Mesenchymal stem cell (in vitro differentiated cells and primary cell): ENCODE measurements around the gene EGFL8.
"Not testable (repeated sequence)": the region's sequence is repeated elsewhere in the genome, so short reads cannot be mapped to it uniquely, and the experiment has no call there.

Experiments
- DNase-seq: peaks from one replicate; pipeline ENCODE4 v3.0.0-alpha.2; 2013
- H2AFZ ChIP-seq: one replicate; pipeline ENCODE4 v1.6.1; 2013; ENCODE audit warnings: low read depth, mild to moderate bottlenecking, control low read depth, inconsistent platforms, low read length, moderate library complexity
- H2AK5ac ChIP-seq: 2 replicates; pipeline ENCODE4 v1.6.1; 2013; ENCODE audit warnings: low read length, moderate library complexity, mild to moderate bottlenecking, inconsistent platforms; ENCODE audit not compliant: severe bottlenecking
- H2BK120ac ChIP-seq: one replicate; pipeline ENCODE4 v1.6.1; 2013; ENCODE audit warnings: low read depth, mild to moderate bottlenecking, inconsistent platforms, low read length, moderate library complexity
- H2BK12ac ChIP-seq, 2 experiments: one replicate each; pipeline ENCODE4 v1.6.1; 2013; ENCODE audit warnings: inconsistent platforms in 2 of 2, low read length in 2 of 2, mild to moderate bottlenecking in 2 of 2, moderate library complexity in 2 of 2, control low read depth in 1 of 2
- H2BK15ac ChIP-seq: one replicate; pipeline ENCODE4 v1.6.1; 2013; ENCODE audit warnings: mild to moderate bottlenecking, low read depth, inconsistent platforms; ENCODE audit not compliant: poor library complexity, severe bottlenecking
- H2BK5ac ChIP-seq: 2 replicates; pipeline ENCODE4 v1.6.1; 2013; ENCODE audit warnings: low read depth, mild to moderate bottlenecking, low read length, control low read depth, inconsistent platforms; ENCODE audit not compliant: poor library complexity, severe bottlenecking
- H3K14ac ChIP-seq, 2 experiments: one replicate each; pipeline ENCODE4 v1.6.1; 2013; ENCODE audit warnings: inconsistent platforms in 2 of 2, low read length in 2 of 2, control low read depth in 1 of 2, mild to moderate bottlenecking in 1 of 2, moderate library complexity in 1 of 2
- H3K18ac ChIP-seq, 2 experiments: one replicate each; pipeline ENCODE4 v1.6.1; 2013; ENCODE audit warnings: inconsistent platforms in 2 of 2, low read length in 2 of 2, control low read depth in 1 of 2, low read depth in 1 of 2, mild to moderate bottlenecking in 1 of 2
- H3K23ac ChIP-seq, 2 experiments: one replicate each; pipeline ENCODE4 v1.6.1; 2013; ENCODE audit warnings: inconsistent platforms in 2 of 2, low read length in 2 of 2, mild to moderate bottlenecking in 2 of 2, moderate library complexity in 2 of 2, control low read depth in 1 of 2
- H3K27ac ChIP-seq: 2 replicates; pipeline ENCODE4 v1.5.1; 2013; ENCODE audit warnings: mild to moderate bottlenecking, moderate library complexity, low read length, control low read depth, inconsistent platforms; ENCODE audit not compliant: poor library complexity, severe bottlenecking
- H3K27me3 ChIP-seq, 2 experiments: 2 replicates each; pipeline versions ENCODE4 v1.6.1 to v1.7.0; 2013; ENCODE audit warnings: low read length in 2 of 2, mild to moderate bottlenecking in 2 of 2, moderate library complexity in 2 of 2, control low read depth in 1 of 2, inconsistent platforms in 1 of 2; ENCODE audit not compliant: control insufficient read depth in 1 of 2, insufficient read depth in 1 of 2
- H3K36me3 ChIP-seq, 2 experiments: 2 replicates each; pipeline versions ENCODE4 v1.6.1 to v1.7.0; 2013; ENCODE audit warnings: low read length in 2 of 2, control low read depth in 1 of 2, inconsistent platforms in 1 of 2, low read depth in 1 of 2, mild to moderate bottlenecking in 1 of 2; ENCODE audit not compliant: insufficient read depth in 2 of 2, control insufficient read depth in 1 of 2
- H3K4ac ChIP-seq, 2 experiments: one replicate each; pipeline ENCODE4 v1.6.1; 2013; ENCODE audit warnings: inconsistent platforms in 2 of 2, low read length in 2 of 2, mild to moderate bottlenecking in 2 of 2, moderate library complexity in 2 of 2, control low read depth in 1 of 2, low read depth in 1 of 2
- H3K4me1 ChIP-seq: 2 replicates; pipeline ENCODE4 v1.6.1; 2013; ENCODE audit warnings: low read depth, low read length, control low read depth; ENCODE audit not compliant: control insufficient read depth, insufficient read depth
- H3K4me2 ChIP-seq: 2 replicates; pipeline ENCODE4 v1.6.1; 2013; ENCODE audit warnings: low read length, mild to moderate bottlenecking, inconsistent platforms; ENCODE audit not compliant: poor library complexity, severe bottlenecking
- H3K4me3 ChIP-seq, 2 experiments: 2 replicates each; pipeline versions ENCODE4 v1.5.1 to v1.7.0; 2013; ENCODE audit warnings: low read length in 2 of 2, mild to moderate bottlenecking in 2 of 2, control low read depth in 1 of 2, low read depth in 1 of 2; ENCODE audit not compliant: insufficient read depth in 1 of 2
- H3K79me1 ChIP-seq: replicated peaks from 2 replicates; pipeline ENCODE4 v1.6.1; 2013; ENCODE audit warnings: mild to moderate bottlenecking, control low read depth, low read length, inconsistent platforms; ENCODE audit not compliant: poor library complexity, severe bottlenecking
- H3K9ac ChIP-seq: 2 replicates; pipeline ENCODE4 v1.7.0; 2013; ENCODE audit warnings: mild to moderate bottlenecking, low read length, moderate library complexity
- H3K9me3 ChIP-seq: 2 replicates; pipeline ENCODE4 v1.7.0; 2013; ENCODE audit warnings: mild to moderate bottlenecking, low read length; ENCODE audit not compliant: control insufficient read depth
- H4K8ac ChIP-seq: one replicate; pipeline ENCODE4 v1.6.1; 2013; ENCODE audit warnings: inconsistent platforms, mild to moderate bottlenecking, low read length, moderate library complexity
- H4K91ac ChIP-seq: one replicate; pipeline ENCODE4 v1.6.1; 2013; ENCODE audit warnings: mild to moderate bottlenecking, low read length, inconsistent platforms
- WGBS: methylation state at CpG from one replicate; pipeline ENCODE4 v1.1.7; 2013; ENCODE audit warnings: mixed read lengths; 5-methylcytosine and 5-hydroxymethylcytosine counted together

EGFL8 gene

GRCh38 chr6:32192608-32193039 is 28.2 kb downstream of the EGFL8 start, which contains the start of gene GPSM3:
TSS of gene GPSM3 (minus strand) at chr6:32192643. CDS start at chr6:32192513, 130 bp downstream.
- Histone ChIP-seq H4K8ac (peak within 1 kb of the TSS; percentile 100), H3K9me3 (no peaks in the 10 kb centered on the region), H2BK12ac (peak within 1 kb of the TSS; percentile 97 to 98), H2AK5ac (peak within 1 kb of the TSS; percentile 92), H3K23ac (peak within 1 kb of the TSS in 1 of 2 experiments; percentile 9), H2BK5ac (no peak within 1 kb of the TSS), H2BK120ac (peak within 1 kb of the TSS; percentile 99), H3K27ac (no peak within 1 kb of the TSS), H3K36me3 (peaks cover 5 to 11% of the 10 kb centered on the region in 2 experiments), H3K4me3 (no peak within 1 kb of the TSS), H3K4me1 (peaks cover 42% of the 10 kb centered on the region), H3K27me3 (no peaks in the 10 kb centered on the region), H2BK15ac (peak within 1 kb of the TSS; percentile 88), H3K18ac (peak within 1 kb of the TSS; percentile 95 to 97), H3K4ac (peak within 1 kb of the TSS; percentile 90 to 98), H3K79me1 (peaks cover 13% of the 10 kb centered on the region), H4K91ac (peak within 1 kb of the TSS; percentile 98), H3K14ac (peak within 1 kb of the TSS in 1 of 2 experiments; percentile 86), H2AFZ (peak within 1 kb of the TSS; percentile 36), H3K4me2 (no peak within 1 kb of the TSS), H3K9ac (peak within 1 kb of the TSS; percentile 36)
- peak; percentile 41 for DNase-seq
- 72% methylated on average over 4 of the region's 5 CpGs for WGBS

- H3K4me1 ChIP-seq, result peaks cover 38% of the 10 kb centered on the region
- not testable (repeated sequence) for H2AFZ ChIP-seq, H3K4me2 ChIP-seq, H3K4me3 ChIP-seq, H2BK5ac ChIP-seq, DNase-seq, H2BK12ac ChIP-seq, H2AK5ac ChIP-seq, H3K9me3 ChIP-seq, H3K27ac ChIP-seq, H3K18ac ChIP-seq, H3K23ac ChIP-seq, H3K36me3 ChIP-seq, H3K14ac ChIP-seq, H3K27me3 ChIP-seq
- WGBS, result 96% methylated on average over 8 of the region's 13 CpGs
- H3K9ac ChIP-seq, result peak overlapping the region; percentile 36
- H3K79me1 ChIP-seq, result peaks cover 12% of the 10 kb centered on the region
- peak overlapping the region; percentile 98 for H4K91ac ChIP-seq
- peak overlapping the region in 1 of 2 experiments; percentile 85 for H3K4ac ChIP-seq
- peak overlapping the region; percentile 100 for H4K8ac ChIP-seq
- peak overlapping the region; percentile 39 for H2BK15ac ChIP-seq
- H2BK120ac ChIP-seq, result peak overlapping the region; percentile 99
These were observed 28.7 kb downstream of the EGFL8 start for GRCh38 chr6:32193096-32193495.

GRCh38 chr6:32194388-32194787 is 30.0 kb downstream of the EGFL8 start:
- Histone ChIP-seq H2AFZ (no peak overlapping the region), H2BK15ac (no peak overlapping the region), H3K18ac (no peak overlapping the region)

GRCh38 chr6:32194825-32195651 is 30.6 kb downstream of the EGFL8 start:
- Histone ChIP-seq H3K27me3 (no peaks in the 10 kb centered on the region), H2BK15ac (no peak overlapping the region), H3K36me3 (peaks cover 0 to 4% of the 10 kb centered on the region in 2 experiments), H3K23ac (no peak overlapping the region), H3K27ac (peak overlapping the region; percentile 95), H3K4ac (peak overlapping the region; percentile 37 to 93), H2BK120ac (peak overlapping the region; percentile 67), H3K4me3 (peak overlapping the region in 1 of 2 experiments; percentile 74), H4K8ac (peak overlapping the region; percentile 62), H4K91ac (peak overlapping the region; percentile 48), H3K4me1 (peaks cover 35% of the 10 kb centered on the region), H3K14ac (peak overlapping the region in 1 of 2 experiments; percentile 32), H3K9me3 (no peaks in the 10 kb centered on the region), H3K79me1 (peaks cover 12% of the 10 kb centered on the region), H3K18ac (peak overlapping the region; percentile 19 to 35), H3K4me2 (peak overlapping the region; percentile 69), H2AFZ (no peak overlapping the region), H2AK5ac (peak overlapping the region; percentile 93), H3K9ac (peak overlapping the region; percentile 92), H2BK12ac (peak overlapping the region; percentile 83 to 92), H2BK5ac (peak overlapping the region; percentile 33)
- WGBS, result 20% methylated on average over 15 of the region's 15 CpGs
- peak; percentile 82 for DNase-seq

More at GRCh38 chr6:32194388-32194787, 30.0 kb downstream of the EGFL8 start:
- Histone ChIP-seq H2AK5ac (peak overlapping the region; percentile 78), H3K4me1 (peaks cover 35% of the 10 kb centered on the region), H2BK12ac (peak overlapping the region in 1 of 2 experiments; percentile 88), H2BK5ac (no peak overlapping the region), H2BK120ac (no peak overlapping the region), H4K8ac (no peak overlapping the region), H3K27ac (peak overlapping the region; percentile 95), H3K9ac (peak overlapping the region; percentile 92), H3K36me3 (peaks cover 0 to 4% of the 10 kb centered on the region in 2 experiments), H3K14ac (no peak overlapping the region), H3K4me2 (no peak overlapping the region), H3K4ac (no peak overlapping the region), H3K27me3 (no peaks in the 10 kb centered on the region), H4K91ac (no peak overlapping the region), H3K23ac (no peak overlapping the region), H3K4me3 (peak overlapping the region in 1 of 2 experiments; percentile 74), H3K79me1 (peaks cover 12% of the 10 kb centered on the region), H3K9me3 (no peaks in the 10 kb centered on the region)
- no peak for DNase-seq
- 98% methylated on average over 4 of the region's 4 CpGs for whole genome bisulfite sequencing
